Muscle of leg (tissue), 11 donors: ENCODE measurements around the gene PNISR. TPM values are rescaled to one million over a fixed set of nuclear protein-coding genes. Genes with fewer than 3 reads are reported as not detected.

Source experiments
- DNase-seq: peaks from one replicate; pipeline ENCODE4 v3.0.0; 2013
- H3K27ac ChIP-seq: one replicate; pipeline ENCODE4 v1.5.1; 2013; ENCODE audit warnings: mild to moderate bottlenecking, low read length, control low read depth
- H3K27me3 ChIP-seq: one replicate; pipeline ENCODE4 v1.6.1; 2013; ENCODE audit warnings: low read length; ENCODE audit not compliant: control insufficient read depth, insufficient read depth
- H3K36me3 ChIP-seq: one replicate; pipeline ENCODE4 v1.6.1; 2013; ENCODE audit warnings: low read length; ENCODE audit not compliant: control insufficient read depth, insufficient read depth
- H3K4me1 ChIP-seq: one replicate; pipeline ENCODE4 v1.6.1; 2013; ENCODE audit warnings: low read length; ENCODE audit not compliant: control insufficient read depth, insufficient read depth
- H3K4me3 ChIP-seq: one replicate; pipeline ENCODE4 v1.5.1; 2013; ENCODE audit warnings: low read length, control low read depth
- H3K9me3 ChIP-seq: replicated peaks from 2 replicates; pipeline ENCODE4 v1.6.1; 2013; ENCODE audit warnings: low read depth, low read length; ENCODE audit not compliant: control insufficient read depth
- WGBS: methylation state at CpG from one replicate; pipeline ENCODE4 v1.1.5; 2013; ENCODE audit warnings: missing lambda C conversion rate; ENCODE audit not compliant: insufficient coverage; 5-methylcytosine and 5-hydroxymethylcytosine counted together
- polyA plus RNA-seq, 8 donors: library from polyadenylated mRNA; unstranded; fragments of 120-200 nt; gene quantifications; one replicate each; pipeline versions ENCODE4 v1.2.1 to v1.2.3, GENCODE V29; 2013; ENCODE audit warnings: inconsistent platforms in 1 of 8, low replicate concordance in 1 of 8; ENCODE audit not compliant: insufficient read length in 8 of 8, insufficient read depth in 1 of 8
- total RNA-seq: library from RNA; stranded (reverse); fragments of 120-200 nt; gene quantifications from one replicate; pipeline ENCODE4 v1.2.4, GENCODE V29; 2013

The PNISR gene
- total and polyA plus RNA-seq, 9 donors: 77.2 to 159 (median 113) TPM

GRCh38 chr6:99415446-99415845 is 9.7 kb downstream of the PNISR start:
- H3K4me1 ChIP-seq: no peaks in the 10 kb centered on the region
- peaks cover 16% of the 10 kb centered on the region for H3K36me3 ChIP-seq
- H3K27ac ChIP-seq: no peak overlapping the region
- H3K4me3 ChIP-seq: no peak overlapping the region
- no peak for DNase-seq
- no peaks in the 10 kb centered on the region for H3K9me3 ChIP-seq
- H3K27me3 ChIP-seq: no peaks in the 10 kb centered on the region

GRCh38 chr6:99412065-99412464 is 13.0 kb downstream of the PNISR start:
- no peaks in the 10 kb centered on the region for H3K4me1 ChIP-seq
- peaks cover 22% of the 10 kb centered on the region for H3K36me3 ChIP-seq
- no peaks in the 10 kb centered on the region for H3K27me3 ChIP-seq
- no CpG with 5 or more reads among the region's 1 CpG for WGBS
- H3K4me3 ChIP-seq: no peak overlapping the region
- H3K9me3 ChIP-seq: no peaks in the 10 kb centered on the region
- DNase-seq: no peak
- no peak overlapping the region for H3K27ac ChIP-seq

GRCh38 chr6:99409672-99410071 is 15.4 kb downstream of the PNISR start:
- no peak for DNase-seq
- H3K36me3 ChIP-seq: peaks cover 40% of the 10 kb centered on the region
- H3K4me1 ChIP-seq: no peaks in the 10 kb centered on the region
- H3K27ac ChIP-seq: no peak overlapping the region
- no peaks in the 10 kb centered on the region for H3K9me3 ChIP-seq
- no peaks in the 10 kb centered on the region for H3K27me3 ChIP-seq
- no peak overlapping the region for H3K4me3 ChIP-seq

GRCh38 chr6:99407076-99407475 is 18.0 kb downstream of the PNISR start:
- Histone ChIP-seq H3K27ac (no peak overlapping the region), H3K4me1 (no peaks in the 10 kb centered on the region), H3K36me3 (peaks cover 40% of the 10 kb centered on the region), H3K9me3 (no peaks in the 10 kb centered on the region), H3K27me3 (no peaks in the 10 kb centered on the region), H3K4me3 (no peak overlapping the region)
- WGBS: 100% methylated on average over 1 of the region's 7 CpGs
- DNase-seq: no peak

GRCh38 chr6:99402448-99402847 is 22.7 kb downstream of the PNISR start:
- H3K9me3 ChIP-seq: no peaks in the 10 kb centered on the region
- H3K27ac ChIP-seq: no peak overlapping the region
- no peak overlapping the region for H3K4me3 ChIP-seq
- no peaks in the 10 kb centered on the region for H3K27me3 ChIP-seq
- H3K36me3 ChIP-seq: peaks cover 35% of the 10 kb centered on the region
- no peaks in the 10 kb centered on the region for H3K4me1 ChIP-seq
- DNase-seq: no peak
- 87% methylated on average over 3 of the region's 5 CpGs for WGBS

- H3K36me3 ChIP-seq: peaks cover 15% of the 10 kb centered on the region
- WGBS: no CpG with 5 or more reads among the region's 1 CpG
- no peaks in the 10 kb centered on the region for H3K27me3 ChIP-seq
- no peak for DNase-seq
- H3K27ac ChIP-seq: no peak overlapping the region
- no peaks in the 10 kb centered on the region for H3K9me3 ChIP-seq
- H3K4me3 ChIP-seq: no peak overlapping the region
- peaks cover 4% of the 10 kb centered on the region for H3K4me1 ChIP-seq
Measured at GRCh38 chr6:99397287-99397686, 27.8 kb downstream of the PNISR start.

GRCh38 chr6:99393698-99394531 is 31.2 kb downstream of the PNISR start, which contains the start of gene COQ3:
COQ3 (minus strand) TSS chr6:99394195; CDS start chr6:99394179, 16 bp downstream.
- WGBS: 0% methylated on average over 41 of the region's 56 CpGs
- Histone ChIP-seq H3K4me1 (peaks cover 4% of the 10 kb centered on the region), H3K9me3 (no peaks in the 10 kb centered on the region), H3K27ac (peak within 1 kb of the TSS; percentile 97), H3K4me3 (peak within 1 kb of the TSS; percentile 55), H3K36me3 (peaks cover 5% of the 10 kb centered on the region), H3K27me3 (no peaks in the 10 kb centered on the region)
- DNase-seq: peak; percentile 87

- no peak for DNase-seq
- no peaks in the 10 kb centered on the region for H3K9me3 ChIP-seq
- no CpG with 5 or more reads among the region's 2 CpGs for WGBS
- H3K36me3 ChIP-seq: peaks cover 5% of the 10 kb centered on the region
- peaks cover 4% of the 10 kb centered on the region for H3K4me1 ChIP-seq
- H3K27ac ChIP-seq: no peak overlapping the region
- no peaks in the 10 kb centered on the region for H3K27me3 ChIP-seq
- H3K4me3 ChIP-seq: peak overlapping the region; percentile 55
Measured at GRCh38 chr6:99393366-99393697, 31.8 kb downstream of the PNISR start.

GRCh38 chr6:99390896-99391295 is 34.2 kb downstream of the PNISR start:
- Histone ChIP-seq H3K4me1 (peaks cover 4% of the 10 kb centered on the region), H3K27ac (no peak overlapping the region), H3K36me3 (no peaks in the 10 kb centered on the region), H3K27me3 (no peaks in the 10 kb centered on the region), H3K9me3 (no peaks in the 10 kb centered on the region), H3K4me3 (no peak overlapping the region)
- DNase-seq: no peak
- no CpG with 5 or more reads among the region's 3 CpGs for WGBS

GRCh38 chr6:99384507-99384906 is 40.6 kb downstream of the PNISR start:
- no peak overlapping the region for H3K4me3 ChIP-seq
- WGBS: 100% methylated on average over 1 of the region's 3 CpGs
- H3K36me3 ChIP-seq: no peaks in the 10 kb centered on the region
- no peak for DNase-seq
- H3K4me1 ChIP-seq: no peaks in the 10 kb centered on the region
- H3K27me3 ChIP-seq: no peaks in the 10 kb centered on the region
- H3K9me3 ChIP-seq: no peaks in the 10 kb centered on the region
- no peak overlapping the region for H3K27ac ChIP-seq

GRCh38 chr6:99378636-99379035 is 46.5 kb downstream of the PNISR start:
- H3K9me3 ChIP-seq: no peaks in the 10 kb centered on the region
- no peaks in the 10 kb centered on the region for H3K27me3 ChIP-seq
- H3K4me3 ChIP-seq: no peak overlapping the region
- no peak for DNase-seq
- no peaks in the 10 kb centered on the region for H3K4me1 ChIP-seq
- no peak overlapping the region for H3K27ac ChIP-seq
- H3K36me3 ChIP-seq: no peaks in the 10 kb centered on the region
